Stimulated activated CD8-positive, alpha-beta memory T cell treated with anti-CD3 and anti-CD28 coated beads, Interleukin-7, amount 100 ng/mL, for 24 hours (primary cell): Measurements from ENCODE around the gene CNN3.

Experiments used
- DNase-seq: peaks from one replicate; pipeline ENCODE4 v3.0.0-alpha.2; 2020; ENCODE audit warnings: low read depth

Gene CNN3

DNA sequence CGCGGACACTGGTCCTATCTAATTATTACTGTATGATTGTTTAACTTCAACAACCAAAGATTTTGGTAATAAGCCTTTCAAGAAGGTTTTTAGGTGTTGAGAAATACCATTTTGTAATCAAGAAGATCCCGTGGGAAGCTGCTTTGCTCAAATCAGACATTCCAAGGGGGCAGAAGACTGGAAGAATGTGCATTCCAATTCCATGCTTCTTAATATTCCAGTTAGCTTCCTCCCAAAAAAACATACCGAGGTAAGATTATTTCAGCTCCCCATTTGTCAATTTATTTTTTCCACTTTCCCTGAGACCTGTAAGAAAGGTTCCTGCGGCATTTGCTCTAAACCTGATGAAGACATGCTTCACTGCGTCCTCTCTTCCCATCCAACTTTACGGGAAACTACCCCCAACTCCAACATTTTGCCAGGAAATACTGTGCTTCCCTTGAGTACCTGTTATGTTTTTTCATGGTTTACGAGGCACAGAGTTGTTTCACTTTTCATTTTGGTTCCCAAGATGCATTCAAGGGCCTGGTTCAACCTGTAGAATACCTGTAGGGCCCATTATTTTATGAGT is 4.1 kb downstream of the CNN3 start:
- DNase-seq, result no peak

DNA sequence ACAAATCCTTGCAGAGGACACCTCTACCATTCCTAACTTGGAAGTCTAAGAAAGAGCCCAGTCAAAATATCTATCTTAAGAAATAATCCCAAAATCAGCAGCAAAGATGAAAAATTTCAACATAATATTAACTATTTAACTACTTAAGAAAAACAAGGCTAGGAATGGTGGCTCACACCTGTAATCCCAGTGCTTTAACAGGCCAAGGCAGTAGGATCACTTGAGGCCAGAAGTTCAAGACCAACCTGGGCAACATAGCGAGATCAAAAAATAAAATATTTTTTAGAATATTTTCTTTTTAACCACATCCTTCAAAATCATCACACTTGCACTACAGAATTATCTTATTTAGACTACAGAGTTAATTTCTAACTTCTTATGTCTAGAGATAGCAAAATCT is 4.9 kb downstream of the CNN3 start:
- no peak for DNase-seq

DNA sequence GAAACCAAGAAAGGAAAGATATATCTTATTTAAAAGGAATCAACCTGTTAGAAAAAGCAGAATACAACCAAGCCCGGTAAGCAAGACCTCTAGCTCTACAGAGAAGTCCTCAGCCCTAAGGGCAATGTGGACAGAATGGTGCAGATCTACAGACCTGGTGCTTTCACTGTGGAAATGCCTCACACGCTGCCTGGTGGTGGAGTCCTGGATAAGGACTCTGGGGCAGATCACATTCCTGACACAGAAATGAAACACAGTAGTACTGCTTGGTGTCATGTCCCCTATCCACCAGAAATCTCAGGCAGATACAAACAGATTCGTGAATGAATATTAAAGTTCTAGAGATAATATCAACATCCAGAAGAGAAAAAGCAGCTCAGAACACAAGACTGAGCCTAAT is 6.8 kb downstream of the CNN3 start:
- DNase-seq, result no peak

- no peak for DNase-seq
Observed at GRCh38 chr1:94919241-94920030, 7.5 kb downstream of the CNN3 start.

DNA sequence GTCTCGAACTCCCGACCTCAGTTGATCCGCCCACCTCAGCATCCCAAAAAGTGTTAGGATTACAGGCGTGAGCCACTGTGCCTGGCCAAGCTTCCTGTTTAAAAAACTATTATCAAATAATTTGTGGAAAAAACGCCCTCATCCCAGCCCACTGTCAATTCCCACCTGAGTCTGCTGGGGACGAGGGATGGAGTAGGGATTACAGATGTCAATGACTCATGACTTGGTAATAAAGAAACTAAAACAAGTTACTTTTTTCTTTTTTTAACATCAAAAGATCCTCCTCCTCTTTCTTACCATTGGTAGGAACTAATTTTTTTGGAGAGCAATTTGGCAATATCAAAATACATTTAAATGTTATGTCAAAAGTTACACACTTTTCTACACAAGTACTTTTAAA is 9.7 kb downstream of the CNN3 start:
- DNase-seq, result no peak

DNA sequence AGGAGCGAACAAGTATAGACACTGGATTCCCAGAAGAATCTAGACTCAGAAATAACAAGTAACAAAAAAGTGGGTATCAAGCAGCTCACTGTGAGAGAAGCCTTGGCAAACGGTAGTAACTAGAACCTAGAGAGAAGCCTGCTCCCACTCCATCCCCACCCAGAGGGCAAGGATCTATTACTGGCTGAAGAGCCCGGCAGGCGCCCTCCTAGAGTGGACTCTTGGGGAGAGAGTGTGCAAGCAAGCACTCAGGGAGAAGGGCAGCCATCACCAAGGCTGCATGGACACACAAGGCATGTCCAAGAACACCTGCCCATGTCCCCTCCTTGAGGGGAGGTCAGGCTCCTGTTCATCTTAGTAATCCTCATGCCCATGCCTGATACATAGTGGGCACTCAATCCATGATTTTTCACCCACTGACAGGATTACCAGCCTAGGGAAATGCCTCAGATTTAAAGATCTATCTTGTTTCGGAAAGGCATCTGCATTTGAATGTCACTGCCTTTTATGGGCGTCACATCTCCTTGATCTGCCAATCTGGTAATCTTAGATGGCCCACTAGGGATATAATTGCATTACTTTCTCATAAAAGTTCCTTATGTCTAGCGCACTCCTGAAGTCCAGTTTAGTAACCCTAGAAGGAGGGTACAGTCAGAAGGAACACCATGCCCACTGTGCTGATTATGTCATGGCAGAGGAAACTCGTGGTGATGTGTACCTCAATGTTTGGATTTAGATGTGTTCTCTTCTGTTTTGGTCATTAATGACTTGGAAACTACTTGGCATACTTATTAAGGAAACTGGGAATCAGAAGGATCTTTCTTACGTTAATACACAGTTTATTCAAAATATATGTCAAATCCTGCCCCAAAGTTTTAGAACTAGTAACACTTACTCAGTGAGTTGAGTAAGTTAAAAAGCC is 14.4 kb downstream of the CNN3 start:
- no peak for DNase-seq

DNA sequence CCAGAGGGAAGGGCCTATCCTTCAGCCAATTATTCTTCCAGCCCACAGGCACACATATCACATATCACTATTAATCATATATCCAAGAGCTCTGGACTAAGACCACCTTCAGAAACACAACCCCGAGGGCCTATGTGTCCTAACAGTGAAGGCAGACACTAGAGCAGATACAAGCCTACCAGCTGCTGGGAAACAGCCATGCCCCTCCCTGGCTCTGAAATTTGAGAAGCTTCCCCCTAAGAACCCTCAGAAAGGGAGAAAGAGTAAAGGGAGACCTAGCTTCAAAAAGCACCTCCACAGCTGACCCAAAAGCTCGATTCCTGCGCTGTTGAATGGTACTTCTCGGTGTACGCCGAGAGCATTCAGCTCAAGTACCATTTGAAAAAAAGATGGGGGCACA is 17.4 kb downstream of the CNN3 start:
- DNase-seq, result no peak

DNA sequence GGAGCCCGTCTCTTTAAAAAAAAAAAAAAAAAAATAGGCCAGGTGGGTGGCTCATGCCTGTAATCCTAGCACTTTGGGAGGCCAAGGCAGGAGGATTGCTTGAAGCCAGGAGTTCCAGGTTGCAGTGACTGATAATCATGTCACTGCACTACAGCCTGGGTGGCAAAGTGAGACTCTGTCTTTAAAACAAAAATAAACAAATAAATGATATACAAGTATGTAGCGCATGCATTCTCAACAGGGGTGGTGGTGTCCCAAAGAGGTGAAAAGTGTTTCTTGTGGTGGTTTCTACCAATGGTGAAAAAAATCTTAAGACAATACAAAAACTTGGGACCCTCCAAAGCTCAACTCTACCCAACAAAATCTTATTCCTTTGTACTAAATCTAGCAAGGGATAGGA is 17.9 kb downstream of the CNN3 start:
- no peak for DNase-seq

DNA sequence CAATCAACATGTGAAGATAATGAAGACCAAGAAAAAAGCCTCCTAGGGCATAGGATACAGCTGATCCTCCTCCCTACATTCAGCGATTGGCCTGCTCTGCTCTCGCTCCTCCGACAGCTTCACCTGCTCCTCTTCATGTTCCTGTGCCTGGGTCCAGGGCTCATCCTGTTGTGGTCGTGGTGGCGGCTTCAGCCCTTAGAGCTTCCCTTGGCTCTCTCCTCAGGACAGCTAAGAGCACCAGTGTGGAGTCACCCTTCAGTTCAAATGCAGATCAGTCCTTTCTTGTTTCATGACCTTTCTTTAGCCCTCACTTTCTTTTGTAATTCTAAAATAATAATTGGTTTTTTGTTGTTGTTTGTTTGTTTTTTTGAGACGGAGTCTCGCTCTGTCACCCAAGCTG is 18.7 kb downstream of the CNN3 start:
- DNase-seq, result no peak

- no peak for DNase-seq
Observed at GRCh38 chr1:94907136-94907535, 19.8 kb downstream of the CNN3 start.

DNA sequence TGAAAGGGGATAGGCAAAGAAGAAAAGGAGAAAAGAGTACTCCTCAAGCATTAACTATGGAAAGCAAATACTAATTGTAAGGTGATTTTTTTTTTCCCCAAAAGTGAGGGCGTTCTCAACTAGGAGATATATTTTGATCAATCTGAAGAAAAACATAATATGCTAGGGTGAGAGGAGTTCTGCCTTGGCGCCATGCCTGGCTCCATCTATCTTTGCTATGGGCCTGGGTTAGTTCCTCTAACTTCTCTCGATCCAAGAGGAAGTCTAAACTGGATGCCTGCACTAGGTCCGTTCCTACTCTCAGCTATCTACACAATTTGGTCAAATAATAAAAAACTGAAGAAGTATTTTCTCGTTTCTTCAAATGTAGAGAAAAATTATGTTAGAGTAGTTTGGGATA is 20.5 kb downstream of the CNN3 start:
- no peak for DNase-seq

- no peak for DNase-seq
Observed at GRCh38 chr1:94905207-94905606, 21.7 kb downstream of the CNN3 start.

GRCh38 chr1:94903280-94904009 is 23.5 kb downstream of the CNN3 start:
- no peak for DNase-seq

GRCh38 chr1:94901841-94902240 is 25.1 kb downstream of the CNN3 start:
- DNase-seq, result no peak

DNA sequence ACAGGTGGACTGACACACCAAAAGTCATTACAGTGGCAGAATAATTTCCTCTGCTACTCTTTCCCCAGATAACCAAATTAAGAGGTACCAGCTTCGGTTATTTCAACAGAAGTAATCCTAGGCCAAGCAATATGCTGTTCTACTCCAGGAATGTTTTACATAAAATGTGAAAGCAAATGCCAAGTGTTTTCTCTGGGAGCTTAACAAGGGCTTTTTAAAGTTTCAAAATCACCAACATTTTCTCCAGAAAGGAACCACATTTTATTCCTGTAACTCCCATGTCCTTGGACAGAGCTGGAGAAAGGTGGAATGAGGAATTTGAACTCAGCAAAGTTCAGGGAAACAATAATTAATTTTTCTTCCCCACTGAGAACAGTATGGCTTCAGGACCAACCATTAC is 27.2 kb downstream of the CNN3 start:
- DNase-seq, result no peak

- no peak for DNase-seq
Observed at GRCh38 chr1:94898491-94899385, 28.2 kb downstream of the CNN3 start.

DNA sequence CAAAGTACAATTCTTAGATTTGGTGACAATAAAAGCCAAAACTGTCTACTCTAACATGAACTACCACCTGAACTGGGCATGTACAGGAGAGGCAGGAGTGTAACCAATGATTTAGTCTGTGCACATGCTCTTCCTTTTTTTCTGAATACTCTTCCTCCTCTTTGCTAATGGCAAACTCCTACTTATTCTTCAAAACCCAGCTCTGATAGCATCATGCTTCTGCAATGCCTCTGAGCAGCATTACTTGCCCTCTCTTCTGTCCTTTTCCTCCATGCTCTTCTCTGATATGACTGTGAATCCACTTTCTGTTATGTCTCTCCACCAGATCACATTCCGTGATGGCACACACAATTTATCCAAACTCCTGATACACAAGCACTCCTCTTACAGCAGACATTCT is 31.4 kb downstream of the CNN3 start:
- no peak for DNase-seq

- no peak for DNase-seq
Observed at GRCh38 chr1:94894630-94895029, 32.3 kb downstream of the CNN3 start.

DNA sequence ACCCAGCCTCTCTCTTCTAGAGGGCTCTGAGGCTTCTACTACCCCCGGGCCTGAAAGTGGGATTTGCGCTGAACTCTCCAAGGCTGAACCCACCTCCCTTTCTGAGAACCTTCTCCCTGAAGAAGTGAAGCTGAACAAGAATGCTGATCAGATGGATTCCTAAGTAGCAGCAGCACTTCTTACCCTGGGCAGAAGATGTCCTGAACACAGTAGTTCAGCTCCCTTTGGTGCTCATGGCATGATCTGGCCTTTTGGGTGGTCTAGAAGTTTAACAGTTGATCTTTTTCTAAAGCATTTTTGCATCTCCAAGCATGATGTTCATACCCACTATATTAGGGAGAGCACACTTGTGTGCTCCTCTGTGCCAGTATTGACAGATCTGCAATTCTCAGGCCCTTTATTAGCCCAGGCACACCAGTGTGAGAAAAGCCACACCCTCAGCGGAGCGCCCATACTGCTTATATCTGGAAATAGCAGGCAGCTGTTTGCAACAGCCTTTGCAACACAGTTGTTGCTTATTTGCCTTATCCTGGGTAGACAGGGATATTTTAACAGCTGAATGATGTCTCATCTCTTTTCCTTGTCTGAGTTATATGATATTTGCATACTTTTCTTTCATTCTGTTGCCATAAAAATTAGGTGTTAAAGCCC is 34.2 kb downstream of the CNN3 start:
- no peak for DNase-seq

DNA sequence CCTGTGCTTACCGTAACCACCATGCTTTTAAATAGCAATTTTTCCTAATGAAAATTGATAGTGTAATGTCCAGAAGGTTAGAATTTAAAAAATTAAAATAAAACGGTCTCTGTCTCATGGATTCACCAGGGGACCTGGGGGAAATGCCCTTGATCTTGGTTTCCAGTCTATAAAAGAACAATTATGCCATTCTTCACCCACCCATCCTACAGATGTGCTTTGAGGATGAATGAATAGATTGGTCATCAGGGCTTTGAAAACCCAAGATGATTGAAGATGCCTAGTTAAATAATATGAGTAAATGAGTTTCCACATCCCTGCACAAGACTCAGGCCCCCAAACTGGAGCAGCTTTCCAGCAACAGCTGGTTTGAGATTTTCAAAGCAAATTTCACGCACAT is 38.7 kb downstream of the CNN3 start:
- no peak for DNase-seq
